NT2/D1 (cell line): Measurements from ENCODE around the gene POLR1D.

Experiments
- DNase-seq: peaks from one replicate; pipeline ENCODE4 v3.0.0-alpha.2; 2011; ENCODE audit warnings: low read depth, low spot score
- H3K27me3 ChIP-seq: 2 replicates; pipeline ENCODE4 v1.6.0; 2011; ENCODE audit warnings: mild to moderate bottlenecking; ENCODE audit not compliant: insufficient read length, insufficient read depth
- H3K36me3 ChIP-seq: 2 replicates; pipeline ENCODE4 v1.6.1; 2011; ENCODE audit warnings: mild to moderate bottlenecking, low read length, mixed read lengths; ENCODE audit not compliant: insufficient read depth, insufficient read length
- H3K4me1 ChIP-seq: 2 replicates; pipeline ENCODE4 v1.5.1; 2011; ENCODE audit not compliant: insufficient read depth, insufficient read length
- H3K4me3 ChIP-seq: 2 replicates; pipeline ENCODE4 v1.5.1; 2011; ENCODE audit warnings: low read depth; ENCODE audit not compliant: insufficient read length
- H3K9ac ChIP-seq: 2 replicates; pipeline ENCODE4 v1.6.0; 2011; ENCODE audit warnings: low read depth; ENCODE audit not compliant: insufficient read length
- H3K9me3 ChIP-seq: 2 replicates; pipeline ENCODE4 v1.5.1; 2011; ENCODE audit warnings: mild to moderate bottlenecking, low read length; ENCODE audit not compliant: insufficient read depth
- SUZ12 ChIP-seq: IDR thresholded peaks from 2 replicates; pipeline ENCODE4 v1.6.1; 2011; ENCODE audit not compliant: insufficient read length, insufficient read depth; ENCODE audit errors: extremely low read depth
- YY1 ChIP-seq: IDR thresholded peaks from 2 replicates; pipeline ENCODE4 v1.6.1; 2011; ENCODE audit not compliant: insufficient read length, insufficient read depth
- ZNF274 ChIP-seq: IDR thresholded peaks from 2 replicates; pipeline ENCODE4 v1.6.1; 2011; ENCODE audit warnings: mild to moderate bottlenecking, low read depth, low read length

Gene POLR1D

GRCh38 chr13:27658546-27658945 lies 36.9 kb downstream of the POLR1D start:
- H3K9me3 ChIP-seq: no peaks in the 10 kb centered on the region
- peaks cover 5% of the 10 kb centered on the region for H3K36me3 ChIP-seq
- H3K9ac ChIP-seq: no peak overlapping the region
- no peak for DNase-seq
- no peak for TF ChIP-seq YY1
- no peak for TF ChIP-seq ZNF274
- no peaks in the 10 kb centered on the region for H3K4me1 ChIP-seq
- H3K4me3 ChIP-seq: no peak overlapping the region
- H3K27me3 ChIP-seq: no peaks in the 10 kb centered on the region

GRCh38 chr13:27659145-27659865 lies 37.6 kb downstream of the POLR1D start:
- TF ChIP-seq ZNF274 (no peak), YY1 (no peak), SUZ12 (no peak)
- Histone ChIP-seq H3K9ac (no peak overlapping the region), H3K4me1 (no peaks in the 10 kb centered on the region), H3K27me3 (no peaks in the 10 kb centered on the region), H3K4me3 (no peak overlapping the region), H3K9me3 (no peaks in the 10 kb centered on the region), H3K36me3 (peaks cover 5% of the 10 kb centered on the region)
- DNase-seq: no peak

- H3K4me1 ChIP-seq: no peaks in the 10 kb centered on the region
- DNase-seq: no peak
- H3K4me3 ChIP-seq: no peak overlapping the region
- H3K27me3 ChIP-seq: no peaks in the 10 kb centered on the region
- H3K9ac ChIP-seq: no peak overlapping the region
- H3K9me3 ChIP-seq: no peaks in the 10 kb centered on the region
- TF ChIP-seq ZNF274: no peak
- TF ChIP-seq YY1: no peak
- TF ChIP-seq SUZ12: no peak
- H3K36me3 ChIP-seq: peaks cover 2% of the 10 kb centered on the region
Observed at GRCh38 chr13:27660511-27660910, 38.8 kb downstream of the POLR1D start.

GRCh38 chr13:27661017-27661416 lies 39.3 kb downstream of the POLR1D start:
- TF ChIP-seq SUZ12: no peak
- no peak for TF ChIP-seq ZNF274
- no peak for TF ChIP-seq YY1
- no peak for DNase-seq
- Histone ChIP-seq H3K9ac (no peak overlapping the region), H3K4me3 (no peak overlapping the region), H3K36me3 (peaks cover 5% of the 10 kb centered on the region), H3K27me3 (no peaks in the 10 kb centered on the region), H3K4me1 (no peaks in the 10 kb centered on the region), H3K9me3 (no peaks in the 10 kb centered on the region)

- Histone ChIP-seq H3K36me3 (peaks cover 6% of the 10 kb centered on the region), H3K9ac (no peak overlapping the region), H3K4me1 (no peaks in the 10 kb centered on the region), H3K4me3 (no peak overlapping the region), H3K9me3 (no peaks in the 10 kb centered on the region), H3K27me3 (no peaks in the 10 kb centered on the region)
- DNase-seq: no peak
- TF ChIP-seq SUZ12 (no peak), ZNF274 (no peak), YY1 (no peak)
Observed at GRCh38 chr13:27662738-27663470, 41.2 kb downstream of the POLR1D start.

- H3K4me3 ChIP-seq: no peak overlapping the region
- no peak overlapping the region for H3K9ac ChIP-seq
- H3K36me3 ChIP-seq: peaks cover 6% of the 10 kb centered on the region
- H3K4me1 ChIP-seq: no peaks in the 10 kb centered on the region
- DNase-seq: no peak
- H3K9me3 ChIP-seq: no peaks in the 10 kb centered on the region
- H3K27me3 ChIP-seq: no peaks in the 10 kb centered on the region
- no peak for TF ChIP-seq SUZ12
- TF ChIP-seq YY1: no peak
Observed at GRCh38 chr13:27663947-27664346, 42.3 kb downstream of the POLR1D start.

- Histone ChIP-seq H3K36me3 (peaks cover 6% of the 10 kb centered on the region), H3K9ac (no peak overlapping the region), H3K9me3 (no peaks in the 10 kb centered on the region), H3K4me1 (no peaks in the 10 kb centered on the region), H3K27me3 (no peaks in the 10 kb centered on the region), H3K4me3 (no peak overlapping the region)
- DNase-seq: peak; percentile 3
- no peak for TF ChIP-seq SUZ12
- no peak for TF ChIP-seq YY1
- no peak for TF ChIP-seq ZNF274
Observed at GRCh38 chr13:27665333-27665732, 43.6 kb downstream of the POLR1D start.
